GM19240 (cell line): Measurements from ENCODE around the gene TIGD6.

Source experiments
- DNase-seq: peaks from one replicate; pipeline ENCODE4 v3.0.0; 2011; ENCODE audit warnings: low spot score; ENCODE audit not compliant: insufficient read length

TIGD6 gene

GRCh38 chr5:149981206-149981605 is 19.2 kb downstream of the TIGD6 start:
- no peak for DNase-seq

GRCh38 chr5:149979896-149980295 is 20.6 kb downstream of the TIGD6 start:
- no peak for DNase-seq

DNA sequence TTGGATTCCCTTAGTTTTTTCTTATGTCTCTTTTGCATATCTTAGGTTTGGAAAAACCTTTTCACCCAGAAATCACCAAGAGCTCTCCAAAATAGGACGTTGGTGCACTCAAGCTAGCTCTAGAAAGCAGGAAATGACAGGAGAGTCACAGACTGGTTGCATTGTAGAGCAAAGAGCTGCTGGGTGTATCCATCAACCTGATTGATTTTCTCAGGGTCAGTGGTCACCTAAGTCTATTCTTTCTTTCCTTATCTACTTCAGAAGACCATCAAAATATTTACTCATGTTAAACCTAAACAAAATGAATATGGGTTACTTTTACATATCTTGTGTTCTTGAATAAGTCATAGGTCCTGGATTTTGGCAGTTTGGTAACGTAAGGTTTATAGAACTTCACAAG is 25.0 kb downstream of the TIGD6 start:
- DNase-seq, result no peak

- DNase-seq, result no peak
Observed at GRCh38 chr5:149969181-149969930, 31.1 kb downstream of the TIGD6 start.

- no peak for DNase-seq
Observed at GRCh38 chr5:149966946-149967345, 33.5 kb downstream of the TIGD6 start.

GRCh38 chr5:149963729-149964128 is 36.7 kb downstream of the TIGD6 start:
- no peak for DNase-seq

- DNase-seq, result no peak
Observed at GRCh38 chr5:149962601-149963300, 37.7 kb downstream of the TIGD6 start.

- DNase-seq, result no peak
Observed at GRCh38 chr5:149961957-149962409, 38.5 kb downstream of the TIGD6 start.

GRCh38 chr5:149961186-149961685 is 39.2 kb downstream of the TIGD6 start:
- DNase-seq, result no peak

DNA sequence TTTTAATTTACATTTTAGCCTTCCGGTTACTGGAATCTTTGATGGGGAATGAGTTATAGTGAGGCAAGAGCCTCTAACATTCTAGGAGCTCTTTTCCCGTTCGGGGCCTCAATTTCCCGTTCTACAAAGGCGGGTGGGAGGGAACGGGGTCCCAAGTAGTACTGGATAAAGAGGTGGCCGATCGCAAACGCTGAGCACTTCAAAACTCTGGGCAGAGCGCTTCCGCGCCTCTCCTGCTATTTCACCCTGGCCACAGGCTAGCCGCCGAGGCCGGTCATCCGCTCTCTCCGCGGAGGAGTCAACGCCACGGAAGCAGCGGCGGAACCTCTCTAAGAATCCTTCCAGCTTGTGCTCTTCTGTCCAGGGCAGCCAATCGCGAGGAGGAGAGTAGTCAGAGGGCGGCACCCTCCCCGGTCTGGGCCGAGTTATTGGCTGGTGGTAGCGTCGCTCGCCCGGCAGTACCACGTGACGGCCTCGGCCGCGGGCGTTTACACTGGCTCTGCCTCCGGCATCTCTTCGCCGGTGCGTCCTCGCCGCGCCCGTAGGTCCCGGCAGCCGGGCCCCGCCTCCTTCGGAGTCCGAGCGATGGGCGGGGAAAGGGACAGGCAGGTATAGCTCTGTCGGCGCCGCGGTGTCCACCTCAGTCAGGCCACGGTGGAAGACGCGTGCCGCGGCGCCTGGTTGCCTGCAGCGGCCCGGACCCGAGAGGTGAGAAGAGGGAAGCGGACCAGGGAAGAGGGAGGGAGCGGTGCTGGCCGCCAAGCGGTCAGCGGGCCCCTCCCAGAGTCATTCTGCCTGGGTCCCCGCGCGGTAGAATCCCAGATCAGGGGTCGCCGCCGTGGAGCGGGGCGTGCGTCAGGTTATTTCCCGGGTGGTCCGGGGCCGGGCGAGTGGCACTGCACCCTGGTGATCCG is 39.9 kb downstream of the TIGD6 start, which contains the start of gene SLC26A2:
TSS of gene SLC26A2 (plus strand) at position 487 of the 914 bp plus-strand sequence. CDS start 16,895 bp downstream, outside the sequence.
- peak; percentile 93 for DNase-seq

GRCh38 chr5:149959406-149960236 is 40.8 kb downstream of the TIGD6 start:
- peak; percentile 26 for DNase-seq

- no peak for DNase-seq
Observed at GRCh38 chr5:149957855-149958254, 42.6 kb downstream of the TIGD6 start.

DNA sequence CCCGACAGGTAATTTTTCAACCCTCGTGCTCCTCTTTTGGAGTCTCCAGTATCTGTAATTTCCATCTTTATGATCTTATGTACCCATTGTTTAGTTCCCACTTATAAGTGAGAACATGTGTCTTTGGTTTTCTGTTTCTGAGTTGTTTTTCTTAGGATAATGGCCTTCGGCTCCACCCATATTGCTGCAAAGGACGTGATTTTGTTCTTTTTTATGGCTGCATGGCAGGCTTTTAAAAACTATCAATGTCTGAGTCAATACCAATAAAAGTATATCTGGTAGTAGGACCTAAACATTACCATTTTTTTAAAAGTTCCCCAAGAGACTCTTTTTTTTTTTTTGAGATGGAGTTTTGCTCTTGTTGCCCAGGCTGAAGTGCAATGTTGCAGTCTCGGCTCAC is 43.8 kb downstream of the TIGD6 start:
- DNase-seq, result no peak

DNA sequence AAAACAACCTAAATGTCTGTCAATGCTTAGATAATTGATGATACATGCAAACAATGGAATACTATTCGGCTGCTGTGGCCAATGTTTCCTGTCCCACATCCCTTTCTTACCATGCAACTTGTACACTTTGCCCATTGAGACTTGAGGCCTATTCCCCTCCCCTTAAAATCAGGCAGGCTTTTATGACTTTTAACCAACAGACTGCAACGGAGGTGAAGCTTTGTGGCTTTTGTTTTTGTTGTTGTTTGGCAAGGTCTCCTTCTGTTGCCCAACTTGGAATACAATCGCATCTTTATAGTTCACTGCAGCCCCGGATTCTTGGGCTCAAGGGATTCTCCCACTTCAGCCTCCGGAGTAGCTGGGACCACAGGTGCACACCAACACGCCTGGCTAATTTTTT is 45.7 kb downstream of the TIGD6 start:
- DNase-seq, result no peak

DNA sequence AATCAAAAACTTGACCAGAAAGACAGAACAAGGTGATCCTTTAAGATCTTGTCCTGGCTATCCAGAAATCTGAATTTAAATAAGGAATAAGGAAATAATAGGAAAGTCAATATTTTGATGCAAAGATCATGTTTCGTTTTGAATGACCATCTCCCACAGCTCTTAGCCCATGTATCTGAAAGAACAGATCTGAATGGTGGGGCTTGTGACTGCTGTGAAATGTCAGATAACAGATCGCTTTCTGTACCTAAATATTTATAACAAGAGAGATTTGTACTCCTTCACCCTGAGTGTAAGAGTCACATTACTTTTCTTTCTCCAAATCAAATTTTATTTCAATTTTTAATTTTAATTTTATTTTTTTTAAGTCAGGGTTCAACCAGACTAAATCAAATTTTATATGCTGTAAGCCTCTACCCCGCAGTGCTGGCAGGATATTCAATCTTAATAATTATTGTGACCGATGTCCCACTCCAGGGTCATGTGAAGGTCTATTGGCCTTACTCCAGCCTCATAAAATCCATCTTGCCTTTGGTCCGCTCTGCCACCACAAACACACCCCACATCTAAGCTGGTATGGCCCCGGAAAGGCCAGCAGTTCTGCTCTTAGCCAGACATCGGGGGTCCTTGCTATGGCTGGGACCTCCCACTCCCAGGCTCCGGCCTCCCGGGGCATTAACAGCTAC is 46.9 kb downstream of the TIGD6 start:
- no peak for DNase-seq

- DNase-seq, result no peak
Observed at GRCh38 chr5:149951138-149951749, 49.2 kb downstream of the TIGD6 start.

DNA sequence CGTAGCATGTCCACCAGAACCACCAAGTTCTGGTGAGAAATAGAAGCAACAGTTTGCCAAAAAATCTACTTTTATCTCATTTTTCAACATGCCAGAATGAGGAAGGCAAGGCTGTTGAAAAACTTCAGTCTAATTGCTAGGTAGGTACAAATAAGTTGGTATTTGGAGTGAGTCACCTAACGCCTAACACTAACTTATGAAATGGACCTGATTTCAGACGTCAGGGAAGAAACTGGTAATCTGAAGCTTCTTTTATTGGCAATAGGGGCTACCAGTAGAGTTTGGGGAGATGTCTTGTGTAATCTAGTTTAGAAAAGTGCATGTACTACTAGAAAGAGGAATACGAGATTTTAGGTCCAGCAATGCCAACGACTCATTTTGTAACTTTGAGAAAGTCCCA is 51.5 kb downstream of the TIGD6 start:
- no peak for DNase-seq

DNA sequence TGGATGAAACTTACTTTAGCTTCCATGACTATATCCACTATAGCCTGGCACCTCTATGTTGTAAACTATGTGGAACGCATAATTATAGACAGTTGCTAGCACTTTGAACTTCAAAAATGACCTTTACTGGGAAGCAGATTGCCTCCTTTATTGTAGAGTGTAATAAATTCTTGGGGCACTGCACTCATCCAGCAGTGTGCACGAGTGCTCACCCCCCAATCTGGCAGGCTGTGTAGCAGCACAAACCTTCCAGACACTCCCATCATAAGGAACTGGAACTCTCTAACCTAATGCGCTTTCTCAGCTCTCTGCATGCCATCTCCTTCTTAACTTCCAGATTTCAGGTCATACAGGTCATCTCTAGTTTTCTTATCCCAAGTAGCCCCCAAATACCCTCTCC is 54.3 kb downstream of the TIGD6 start:
- no peak for DNase-seq

GRCh38 chr5:149944666-149945065 is 55.8 kb downstream of the TIGD6 start, which contains the start of gene PDE6A:
Gene PDE6A (minus strand): TSS chr5:149944793. CDS start chr5:149944673, 120 bp downstream.
- no peak for DNase-seq
